ENCODE measurements around the gene FGGY.

DNA sequence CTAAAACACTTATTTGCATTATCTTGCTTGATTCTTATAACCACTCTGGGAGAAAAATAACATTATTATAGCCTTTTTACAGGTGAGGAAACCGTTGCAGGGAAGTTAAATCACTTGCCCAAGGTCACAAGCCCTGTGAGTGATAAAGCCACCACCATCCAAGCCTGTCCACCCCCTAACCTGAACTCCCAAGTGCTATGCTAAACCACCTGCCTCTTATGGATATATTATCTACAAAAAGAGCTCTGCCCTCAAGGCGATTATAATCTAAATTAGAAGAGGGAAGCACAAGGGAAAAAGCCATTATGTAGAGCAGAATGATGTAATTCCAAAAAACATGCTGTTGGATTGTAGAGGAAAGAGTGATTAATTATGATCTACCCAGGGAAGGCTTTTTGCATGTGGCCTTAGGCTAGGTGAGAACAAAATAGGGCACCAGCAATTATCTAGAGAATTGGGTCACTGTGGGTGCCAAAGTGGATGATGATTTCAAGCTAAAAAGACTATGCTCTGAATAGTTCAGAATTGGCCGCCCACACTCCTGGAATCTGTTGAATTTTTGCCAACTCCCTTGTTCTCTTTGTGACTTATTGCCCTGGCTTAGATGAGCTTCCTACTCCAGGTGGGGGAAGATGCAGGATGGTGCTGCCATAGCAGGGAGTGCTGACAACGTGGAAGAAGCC, 205.3 kb downstream of the FGGY start:
- TF ChIP-seq POLR2AphosphoS5 (IDR thresholded peaks at IDR 0.05) = no peak
- TF ChIP-seq POLR2A (IDR thresholded peaks at IDR 0.05) = no peak
- TF ChIP-seq, protein P1, sequence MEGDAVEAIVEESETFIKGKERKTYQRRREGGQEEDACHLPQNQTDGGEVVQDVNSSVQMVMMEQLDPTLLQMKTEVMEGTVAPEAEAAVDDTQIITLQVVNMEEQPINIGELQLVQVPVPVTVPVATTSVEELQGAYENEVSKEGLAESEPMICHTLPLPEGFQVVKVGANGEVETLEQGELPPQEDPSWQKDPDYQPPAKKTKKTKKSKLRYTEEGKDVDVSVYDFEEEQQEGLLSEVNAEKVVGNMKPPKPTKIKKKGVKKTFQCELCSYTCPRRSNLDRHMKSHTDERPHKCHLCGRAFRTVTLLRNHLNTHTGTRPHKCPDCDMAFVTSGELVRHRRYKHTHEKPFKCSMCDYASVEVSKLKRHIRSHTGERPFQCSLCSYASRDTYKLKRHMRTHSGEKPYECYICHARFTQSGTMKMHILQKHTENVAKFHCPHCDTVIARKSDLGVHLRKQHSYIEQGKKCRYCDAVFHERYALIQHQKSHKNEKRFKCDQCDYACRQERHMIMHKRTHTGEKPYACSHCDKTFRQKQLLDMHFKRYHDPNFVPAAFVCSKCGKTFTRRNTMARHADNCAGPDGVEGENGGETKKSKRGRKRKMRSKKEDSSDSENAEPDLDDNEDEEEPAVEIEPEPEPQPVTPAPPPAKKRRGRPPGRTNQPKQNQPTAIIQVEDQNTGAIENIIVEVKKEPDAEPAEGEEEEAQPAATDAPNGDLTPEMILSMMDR (IDR thresholded peaks at IDR 0.05) = no peak
- TF ChIP-seq EP300 (IDR thresholded peaks at IDR 0.05) = no peak
